CD4-positive, alpha-beta T cell treated with Interleukin-1 beta for 1 hour (primary cell): ENCODE measurements around the gene SALL2.

Source experiments
- DNase-seq, 2 donors: peaks; one replicate each; pipeline ENCODE4 v3.0.0-alpha.2; 2020 to 2022

The SALL2 gene

GRCh38 chr14:21527318-21527679 lies 1.2 kb upstream of the SALL2 start:
- DNase-seq, result no peak

- DNase-seq, result no peak
Measured at GRCh38 chr14:21526672-21527317, 649 bp upstream of the SALL2 start.

- no peak for DNase-seq
Measured at GRCh38 chr14:21525571-21525961, 580 bp downstream of the SALL2 start.

- no peak for DNase-seq
Measured at GRCh38 chr14:21524575-21525490, 1.3 kb downstream of the SALL2 start.

GRCh38 chr14:21523203-21523602 lies 2.9 kb downstream of the SALL2 start:
- DNase-seq, result no peak

- DNase-seq, result no peak
Measured at GRCh38 chr14:21521501-21521900, 4.6 kb downstream of the SALL2 start.

- no peak for DNase-seq
Measured at GRCh38 chr14:21520767-21521166, 5.4 kb downstream of the SALL2 start.

- no peak for DNase-seq
Measured at GRCh38 chr14:21518725-21519124, 7.4 kb downstream of the SALL2 start.

- no peak for DNase-seq
Measured at GRCh38 chr14:21514341-21514740, 11.8 kb downstream of the SALL2 start.

GRCh38 chr14:21510735-21511657 lies 15.2 kb downstream of the SALL2 start, which contains the start of gene METTL3:
Gene METTL3 (minus strand): TSS chr14:21511340. CDS start chr14:21511223, 117 bp downstream.
- DNase-seq, result peak; percentile 96

- peak in 1 of 2 donors; percentile 18 for DNase-seq
Measured at GRCh38 chr14:21509432-21510143, 16.6 kb downstream of the SALL2 start.

GRCh38 chr14:21506557-21506956 lies 19.6 kb downstream of the SALL2 start:
- DNase-seq, result no peak

GRCh38 chr14:21505012-21505553 lies 21.1 kb downstream of the SALL2 start:
- DNase-seq, result peak in 1 of 2 donors; percentile 32

GRCh38 chr14:21503376-21503775 lies 22.8 kb downstream of the SALL2 start:
- DNase-seq, result no peak

GRCh38 chr14:21501568-21501967 lies 24.6 kb downstream of the SALL2 start:
- DNase-seq, result no peak

GRCh38 chr14:21498540-21499526 lies 27.3 kb downstream of the SALL2 start:
- peak in 1 of 2 donors; percentile 71 for DNase-seq

GRCh38 chr14:21496453-21496852 lies 29.7 kb downstream of the SALL2 start:
- DNase-seq, result no peak

GRCh38 chr14:21494902-21495762 lies 31.0 kb downstream of the SALL2 start:
- DNase-seq, result no peak

- no peak for DNase-seq
Measured at GRCh38 chr14:21486640-21487087, 39.5 kb downstream of the SALL2 start.
